Activated CD4-positive, alpha-beta memory T cell treated with anti-CD3 and anti-CD28 coated beads for 36 hours (primary cell): ENCODE data around the gene TGIF2LX. TPM values are rescaled to one million over a fixed set of nuclear protein-coding genes. Genes with fewer than 3 reads are reported as not detected.
"Not testable (repeated sequence)": the region's sequence is repeated elsewhere in the genome, so short reads cannot be mapped to it uniquely, and the experiment has no call there.

ENCODE experiments used
- CTCF ChIA-PET: fragments of 350-600 bp; sonication (Branson Sonifier 250); formaldehyde crosslinking; loops from one replicate; lab custom pipeline; 2021; ENCODE audit warnings: antibody characterized with exemption, inconsistent platforms; lab: Charles Lee
- POLR2A ChIA-PET: fragments of 350-600 bp; sonication (Branson Sonifier 250); formaldehyde crosslinking; loops from one replicate; lab custom pipeline; 2021; ENCODE audit warnings: antibody characterized with exemption; lab: Charles Lee
- DNase-seq: peaks from one replicate; pipeline ENCODE4 v3.0.0-alpha.2; 2020
- H3K27ac Mint-ChIP-seq: one replicate; pipeline ENCODE4 v1.8.0; 2021; ENCODE audit warnings: mixed read lengths
- H3K27me3 Mint-ChIP-seq: one replicate; pipeline ENCODE4 v1.8.0; 2021; ENCODE audit warnings: mixed read lengths
- H3K36me3 Mint-ChIP-seq: one replicate; pipeline ENCODE4 v1.8.0; 2021; ENCODE audit warnings: mixed read lengths
- H3K4me1 Mint-ChIP-seq: one replicate; pipeline ENCODE4 v1.8.0; 2021; ENCODE audit warnings: low read depth, mixed read lengths
- H3K4me3 Mint-ChIP-seq: one replicate; pipeline ENCODE4 v1.8.0; 2021; ENCODE audit warnings: mild to moderate bottlenecking, mixed read lengths
- H3K9me3 Mint-ChIP-seq: one replicate; pipeline ENCODE4 v1.8.0; 2021; ENCODE audit warnings: mixed read lengths
- intact Hi-C: fragments of 100-400 bp; cut with micrococcal nuclease; formaldehyde crosslinking; loops from one replicate; pipeline ENCODE4 v1.15.1; 2023
- total RNA-seq, 2 experiments: library from RNA; stranded (reverse); gene quantifications; one replicate each; pipeline ENCODE4 v1.2.3, GENCODE V29; 2021

The TGIF2LX gene
- not detected for total RNA-seq

- CTCF ChIA-PET, H3K27ac Mint-ChIP-seq, H3K36me3 Mint-ChIP-seq, DNase-seq, H3K4me3 Mint-ChIP-seq, H3K27me3 Mint-ChIP-seq, H3K4me1 Mint-ChIP-seq, H3K9me3 Mint-ChIP-seq, POLR2A ChIA-PET, intact Hi-C loops: not testable (repeated sequence)
These were observed at the start of gene TGIF2LX for GRCh38 chrX:89921665-89922064. TGIF2LX (plus strand) TSS chrX:89921908; CDS start chrX:89922086, 178 bp downstream.

GRCh38 chrX:89922338-89922934, 728 bp downstream of the TGIF2LX start:
- intact Hi-C loops, H3K27me3 Mint-ChIP-seq, CTCF ChIA-PET, H3K4me3 Mint-ChIP-seq, H3K4me1 Mint-ChIP-seq, DNase-seq, H3K27ac Mint-ChIP-seq, POLR2A ChIA-PET, H3K9me3 Mint-ChIP-seq, H3K36me3 Mint-ChIP-seq: not testable (repeated sequence)

GRCh38 chrX:89943077-89943476, 21.4 kb downstream of the TGIF2LX start:
- DNase-seq, H3K36me3 Mint-ChIP-seq, H3K9me3 Mint-ChIP-seq, POLR2A ChIA-PET, H3K4me3 Mint-ChIP-seq, CTCF ChIA-PET, intact Hi-C loops, H3K27me3 Mint-ChIP-seq, H3K27ac Mint-ChIP-seq, H3K4me1 Mint-ChIP-seq: not testable (repeated sequence)

GRCh38 chrX:89965588-89965987, 43.9 kb downstream of the TGIF2LX start:
- H3K4me1 Mint-ChIP-seq, H3K27ac Mint-ChIP-seq, H3K36me3 Mint-ChIP-seq, POLR2A ChIA-PET, H3K4me3 Mint-ChIP-seq, DNase-seq, H3K9me3 Mint-ChIP-seq, intact Hi-C loops, CTCF ChIA-PET, H3K27me3 Mint-ChIP-seq: not testable (repeated sequence)
